Fibroblast of upper back skin (primary cell): ENCODE measurements around the gene CCDC7.
A peak's percentile ranks its signal among the peaks of the same experiment; 100 is the strongest.
"Not testable (repeated sequence)": the region's sequence is repeated elsewhere in the genome, so short reads cannot be mapped to it uniquely, and the experiment has no call there.

ENCODE experiments used
- DNase-seq: peaks from one replicate; pipeline ENCODE4 v3.0.0-alpha.2; 2013

Gene CCDC7

DNA sequence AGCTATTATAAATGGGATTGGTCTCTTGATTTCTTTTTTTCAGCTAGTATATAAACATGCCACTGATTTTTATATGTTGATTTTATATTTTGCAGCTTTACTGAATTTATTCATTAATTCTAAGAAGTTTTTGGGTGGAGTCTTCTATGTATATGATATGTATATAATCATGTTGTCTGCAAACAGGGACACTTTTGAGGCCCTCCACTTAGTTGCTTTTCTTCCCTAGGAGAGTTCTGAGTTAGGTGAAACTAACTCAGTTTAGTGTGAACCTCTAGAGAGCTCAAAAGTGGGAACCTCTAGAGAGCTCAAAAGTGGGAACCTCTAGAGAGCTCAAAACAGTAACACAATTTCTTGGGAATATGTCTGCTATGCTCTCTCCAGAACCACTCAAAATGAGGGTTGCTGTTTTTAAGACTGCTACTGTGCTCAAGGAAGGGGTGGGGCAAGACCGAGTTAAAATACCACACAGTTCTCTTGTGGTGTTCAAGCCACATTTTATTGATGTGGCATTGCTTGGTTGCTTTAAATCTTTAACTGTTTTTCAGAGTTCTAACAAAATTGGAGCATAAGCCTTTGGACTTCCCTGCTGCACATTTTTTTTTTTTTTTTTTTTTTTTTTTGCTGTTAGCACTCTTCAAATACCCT is 13.2 kb downstream of the CCDC7 start:
- no peak for DNase-seq

GRCh38 chr10:32461203-32461602 is 15.3 kb downstream of the CCDC7 start:
- no peak for DNase-seq

DNA sequence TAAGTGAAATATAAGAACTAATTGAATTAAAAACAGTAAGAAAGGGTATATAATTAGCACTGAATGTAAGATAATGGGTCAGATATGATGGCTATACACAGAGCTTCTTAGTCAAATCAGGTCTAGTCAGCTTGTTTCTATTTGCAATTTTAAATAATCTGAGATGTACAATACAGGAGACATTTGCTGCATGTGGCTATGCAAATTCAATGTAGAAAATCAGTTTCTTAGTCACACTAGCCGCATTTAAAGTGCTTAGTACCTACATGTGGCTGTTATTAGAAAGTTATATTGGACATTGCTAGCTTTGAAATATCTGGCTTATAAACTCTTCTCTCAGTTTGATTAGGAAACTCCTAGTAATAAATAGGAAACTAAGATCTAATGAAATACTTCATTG is 25.3 kb downstream of the CCDC7 start:
- DNase-seq = no peak

DNA sequence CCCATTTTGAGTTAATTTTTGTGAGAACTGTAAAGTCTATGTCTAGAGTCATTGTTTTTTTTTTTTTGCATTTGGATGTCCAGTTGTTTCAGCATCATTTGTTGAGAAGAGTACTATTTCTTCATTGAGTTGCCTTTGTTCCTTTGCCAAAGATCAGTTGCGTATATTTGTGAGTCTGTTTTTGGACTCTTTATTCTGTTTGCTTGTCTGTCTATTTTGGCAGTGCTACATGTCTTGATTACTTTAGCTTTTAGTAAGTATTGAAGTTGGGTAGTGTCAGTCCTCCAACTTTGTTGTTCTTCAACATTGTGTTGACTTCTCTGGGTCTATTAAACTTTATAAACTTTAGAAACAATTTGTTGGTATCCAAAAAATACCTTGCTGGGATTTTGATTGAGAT is 31.6 kb downstream of the CCDC7 start:
- no peak for DNase-seq

DNA sequence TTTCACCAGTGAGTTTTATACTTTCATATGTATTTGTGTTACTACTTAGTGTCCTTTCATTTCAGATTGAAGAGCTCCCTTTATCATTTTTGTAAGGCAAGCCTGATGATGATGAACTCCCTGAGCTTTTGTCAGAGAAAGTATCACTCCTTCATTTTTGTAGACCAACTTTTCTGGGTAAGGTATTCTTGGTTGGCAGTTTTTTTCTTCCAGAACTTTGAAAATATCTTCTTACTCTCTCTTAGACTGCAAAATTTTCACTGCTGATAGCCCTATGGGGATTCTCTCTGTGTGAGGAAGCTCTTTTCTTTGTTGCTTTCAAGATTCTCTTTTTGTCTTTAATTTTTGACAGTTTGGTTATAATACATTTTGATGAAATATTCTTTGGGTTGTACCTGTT is 35.7 kb downstream of the CCDC7 start:
- DNase-seq = no peak

DNA sequence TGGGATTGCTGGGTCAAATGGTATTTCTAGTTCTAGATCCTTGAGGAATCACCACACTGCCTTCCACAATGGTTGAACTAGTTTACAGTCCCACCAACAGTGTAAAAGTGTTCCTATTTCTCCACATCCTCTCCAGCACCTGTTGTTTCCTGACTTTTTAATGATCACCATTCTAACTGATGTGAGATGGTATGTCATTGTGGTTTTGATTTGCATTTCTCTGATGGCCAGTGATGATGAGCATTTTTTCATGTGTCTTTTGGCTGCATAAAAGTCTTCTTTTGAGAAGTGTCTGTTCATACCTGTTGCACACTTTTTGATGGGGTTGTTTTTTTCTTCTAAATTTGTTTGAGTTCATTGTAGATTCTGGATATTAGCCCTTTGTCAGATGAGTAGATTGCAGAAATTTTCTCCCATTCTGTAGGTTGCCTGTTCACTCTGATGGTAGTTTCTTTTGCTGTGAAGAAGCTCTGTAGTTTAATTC is 37.1 kb downstream of the CCDC7 start:
- not testable (repeated sequence) for DNase-seq

GRCh38 chr10:32488038-32488437 is 42.1 kb downstream of the CCDC7 start:
- not testable (repeated sequence) for DNase-seq

GRCh38 chr10:32489158-32489557 is 43.2 kb downstream of the CCDC7 start:
- DNase-seq = no peak

DNA sequence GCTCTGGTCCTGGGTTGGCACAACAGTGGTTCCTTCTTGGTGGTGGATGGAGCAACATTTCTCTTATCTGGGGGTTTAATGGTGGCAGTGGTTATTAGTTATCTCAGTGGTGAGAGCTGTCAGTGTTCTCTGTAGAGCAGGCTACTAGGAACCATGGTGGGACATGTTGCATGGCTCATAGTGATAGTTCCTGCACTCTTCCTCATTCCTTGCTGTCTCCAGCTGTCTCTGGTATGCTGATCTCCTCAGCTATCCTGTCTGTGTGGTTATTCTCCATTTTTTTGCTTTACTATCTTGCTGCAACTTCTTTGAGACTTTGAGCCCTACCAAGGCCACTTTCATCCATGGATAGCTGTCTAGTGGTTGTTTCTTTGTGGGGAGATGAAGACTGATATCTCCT is 44.0 kb downstream of the CCDC7 start:
- peak; percentile 24 for DNase-seq

DNA sequence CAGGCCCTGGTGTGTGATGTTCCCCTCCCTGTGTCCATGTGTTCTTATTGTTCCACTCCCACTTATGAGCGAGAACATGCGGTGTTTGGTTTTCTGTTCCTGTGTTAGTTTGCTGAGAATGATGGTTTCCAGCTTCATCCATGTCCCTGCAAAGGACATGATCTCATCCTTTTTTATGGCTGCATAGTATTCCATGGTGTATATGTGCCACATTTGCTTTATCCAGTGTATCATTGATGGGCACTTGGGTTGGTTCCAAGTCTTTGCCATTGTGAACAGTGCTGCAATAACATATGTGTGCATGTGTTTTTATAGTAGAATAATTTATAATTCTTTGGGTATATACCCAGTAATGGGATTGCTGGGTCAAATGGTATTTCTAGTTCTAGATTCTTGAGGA is 48.6 kb downstream of the CCDC7 start:
- not testable (repeated sequence) for DNase-seq

DNA sequence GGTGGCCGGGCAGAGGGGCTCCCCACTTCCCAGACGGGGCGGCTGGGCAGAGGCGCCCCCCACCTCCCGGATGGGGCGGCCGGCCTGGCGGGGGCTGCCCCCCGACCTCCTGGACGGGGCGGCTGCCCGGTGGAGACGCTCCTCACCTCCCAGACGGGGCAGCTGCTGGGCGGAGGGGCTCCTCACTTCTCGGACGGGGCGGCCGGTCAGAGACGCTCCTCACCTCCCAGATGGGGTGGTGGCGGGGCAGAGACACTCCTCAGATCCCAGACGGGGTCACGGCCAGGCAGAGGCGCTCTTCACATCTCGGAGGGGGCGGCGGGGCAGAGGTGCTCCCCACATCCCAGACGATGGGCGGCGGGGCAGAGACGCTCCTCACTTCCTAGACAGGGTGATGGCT is 54.2 kb downstream of the CCDC7 start:
- not testable (repeated sequence) for DNase-seq

- no peak for DNase-seq
Measured at GRCh38 chr10:32501906-32502305, 56.0 kb downstream of the CCDC7 start.

DNA sequence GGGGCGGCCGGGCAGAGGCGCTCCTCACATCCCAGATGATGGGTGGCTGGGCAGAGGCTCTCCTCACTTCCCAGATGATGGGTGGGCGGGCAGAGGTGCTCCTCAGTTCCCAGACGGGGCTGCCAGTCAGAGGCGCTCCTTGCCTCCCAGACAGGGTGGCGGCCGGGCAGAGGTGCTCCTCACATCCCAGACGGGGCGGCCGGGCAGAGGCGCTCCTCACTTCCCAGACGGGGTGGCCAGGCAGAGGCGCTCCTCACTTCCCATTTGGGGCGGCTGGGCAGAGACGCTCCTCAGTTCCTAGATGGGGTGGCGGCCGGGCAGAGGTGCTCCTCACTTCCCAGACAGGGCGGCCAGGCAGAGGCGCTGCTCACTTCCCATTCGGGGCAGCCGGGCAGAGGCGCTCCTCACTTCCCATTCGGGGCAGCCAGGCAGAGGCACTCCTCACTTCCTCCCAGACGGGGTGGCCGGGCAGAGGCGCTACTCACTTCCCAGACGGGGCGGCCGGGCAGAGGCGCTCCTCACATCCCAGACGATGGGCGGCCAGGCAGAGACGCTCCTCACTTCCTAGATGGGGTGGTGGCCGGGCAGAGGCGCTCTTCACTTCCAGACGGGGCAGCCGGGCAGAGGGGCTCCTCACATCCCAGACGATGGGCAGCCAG is 60.0 kb downstream of the CCDC7 start:
- not testable (repeated sequence) for DNase-seq

- DNase-seq = no peak
Measured at GRCh38 chr10:32511599-32511998, 65.7 kb downstream of the CCDC7 start.

DNA sequence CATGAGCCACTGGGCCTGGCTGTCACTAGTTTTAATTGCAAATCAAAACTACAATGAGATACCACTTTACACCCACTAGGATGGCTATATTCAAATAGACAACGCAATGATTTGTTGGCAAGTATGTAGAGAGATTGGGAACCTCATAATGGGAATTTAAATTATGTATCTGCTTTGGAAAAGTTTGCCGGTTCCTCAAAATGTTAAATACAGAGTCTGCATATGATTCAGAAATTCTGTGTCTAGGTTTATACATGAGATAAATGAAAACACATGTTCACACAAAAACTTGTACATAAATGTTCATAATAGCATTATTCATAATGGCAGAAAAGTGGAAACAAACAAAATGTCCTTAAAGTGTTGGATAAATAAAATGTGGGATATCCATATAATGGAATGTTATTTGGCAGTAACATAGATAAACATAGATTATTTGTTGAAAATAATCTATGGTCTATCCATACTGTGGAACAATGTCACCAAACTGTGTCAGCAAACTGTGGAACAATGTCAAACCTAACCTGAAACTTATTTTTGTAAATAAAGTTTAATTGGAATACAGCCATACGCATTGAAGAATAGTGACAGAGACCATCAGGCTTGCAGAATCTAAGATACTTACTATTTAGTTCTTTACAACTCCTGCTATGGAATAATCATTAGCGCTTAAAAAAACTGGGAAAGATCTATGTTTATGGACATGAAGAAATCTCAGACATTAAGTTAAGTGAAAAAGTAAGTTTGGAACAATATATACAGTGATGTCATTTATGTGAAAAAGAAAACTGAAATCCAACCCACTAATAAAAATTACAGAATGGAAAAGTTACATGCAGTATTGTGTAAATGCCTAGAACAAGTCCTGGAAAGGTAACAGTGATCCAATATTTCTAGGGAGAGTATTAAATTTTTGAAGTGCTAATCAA is 70.9 kb downstream of the CCDC7 start:
- peak; percentile 0 for DNase-seq

DNA sequence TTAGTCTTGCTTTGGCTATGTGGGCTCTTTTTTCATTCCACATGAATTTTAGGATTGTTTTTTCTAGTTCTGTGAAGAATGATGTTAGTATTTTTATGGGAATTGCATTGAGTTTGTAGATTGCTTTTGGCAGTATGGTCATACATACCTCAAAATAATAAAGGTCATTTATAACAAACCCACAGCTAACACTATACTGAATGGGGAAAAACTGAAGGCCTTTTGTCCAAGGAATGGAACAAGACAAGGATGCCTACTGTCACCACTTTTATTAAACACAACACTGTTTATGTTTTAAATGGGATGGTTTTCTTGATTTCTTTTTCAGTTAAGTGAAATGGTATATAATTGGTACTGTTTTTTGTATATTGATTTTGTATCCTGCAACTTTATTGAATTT is 84.3 kb downstream of the CCDC7 start:
- DNase-seq = no peak

- no peak for DNase-seq
Measured at GRCh38 chr10:32538256-32538655, 92.3 kb downstream of the CCDC7 start.

DNA sequence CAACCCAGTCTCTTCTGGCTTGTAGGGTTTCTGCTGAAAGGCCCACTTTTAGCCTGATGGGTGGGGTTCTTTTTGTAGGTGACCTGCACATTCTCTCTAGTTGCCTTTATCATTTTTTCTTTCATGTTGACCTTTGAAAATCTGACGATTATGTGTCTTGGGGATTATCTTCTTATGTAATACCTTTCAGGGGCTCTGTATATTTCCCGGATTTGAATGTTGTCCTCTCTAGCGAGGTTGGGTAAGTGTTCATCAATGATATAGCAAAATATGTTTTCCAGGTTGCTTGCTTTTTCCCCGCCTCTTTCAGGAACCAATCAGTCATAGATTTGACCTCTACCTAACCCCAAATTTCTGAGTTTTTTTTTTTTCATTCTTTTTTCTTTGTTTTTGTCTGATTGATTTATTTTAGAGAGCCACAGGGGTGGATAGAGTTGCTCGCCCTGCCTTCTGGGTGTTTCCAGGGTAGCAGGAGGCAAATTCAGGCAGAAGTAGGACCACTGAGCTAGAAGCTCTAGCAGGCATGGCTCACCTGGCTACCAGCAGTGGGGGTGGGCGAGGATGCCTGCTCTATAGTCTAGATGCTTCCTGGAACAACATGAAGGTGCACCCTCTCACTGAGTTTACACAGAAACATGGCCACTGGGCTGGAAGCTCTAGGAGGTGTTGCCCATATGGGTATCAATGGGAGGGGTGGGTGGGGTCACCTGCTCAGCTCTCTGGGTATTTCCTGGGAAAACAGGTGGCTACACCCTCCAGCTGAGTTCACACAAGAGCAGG is 94.9 kb downstream of the CCDC7 start:
- DNase-seq = no peak

DNA sequence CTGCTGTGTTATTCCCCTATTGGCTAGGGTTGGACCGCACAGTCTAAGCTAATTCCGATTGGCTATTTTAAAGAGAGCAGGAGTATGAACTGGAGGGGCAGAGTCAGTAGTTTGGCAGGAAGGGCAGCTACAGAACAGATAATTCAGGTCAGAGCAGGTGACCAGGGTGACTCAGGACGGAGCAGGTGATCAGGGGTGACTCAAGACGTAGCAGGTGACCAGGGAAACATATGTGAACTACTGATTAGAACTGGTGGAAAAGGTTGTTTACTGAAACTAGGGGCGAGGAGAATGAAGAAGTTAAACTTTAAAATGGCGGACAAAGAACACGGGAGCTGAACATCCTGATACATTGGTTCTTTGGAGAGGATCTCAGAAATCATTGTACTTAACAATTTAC is 102.3 kb downstream of the CCDC7 start:
- DNase-seq = no peak

DNA sequence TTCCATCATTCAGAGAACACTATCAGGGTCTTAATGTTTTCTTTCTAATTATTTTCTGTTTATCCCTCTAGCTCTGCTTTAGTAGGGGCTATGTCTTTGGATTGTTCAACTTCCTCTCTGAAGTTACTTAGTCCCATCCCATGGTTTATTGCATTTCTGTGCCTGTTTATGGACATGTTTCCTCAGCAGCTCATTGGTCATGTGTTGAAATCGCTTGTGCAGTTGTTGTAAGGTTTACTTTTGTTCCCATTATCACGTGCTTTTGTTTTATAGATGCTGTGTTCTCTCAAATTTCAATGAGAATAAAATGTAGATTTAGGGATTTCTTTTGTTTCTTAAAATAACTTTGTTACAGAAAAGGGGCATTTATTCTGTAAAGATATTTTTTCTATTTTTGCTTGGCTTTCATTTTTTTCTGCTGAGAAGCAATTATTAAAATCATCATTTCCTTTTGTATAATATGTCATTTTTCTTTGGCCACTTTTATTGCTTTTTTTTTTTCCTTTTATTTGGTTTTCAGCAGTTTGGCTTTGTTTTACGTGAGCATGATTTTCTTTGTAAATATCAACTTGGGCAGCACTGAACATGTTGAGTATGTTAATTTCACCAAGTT is 110.9 kb downstream of the CCDC7 start:
- no peak for DNase-seq

- not testable (repeated sequence) for DNase-seq
Measured at GRCh38 chr10:32562695-32563094, 116.8 kb downstream of the CCDC7 start.

GRCh38 chr10:32577448-32577847 is 131.5 kb downstream of the CCDC7 start:
- peak; percentile 7 for DNase-seq
